ENCODE measurements around the gene OR51B5.
"Not testable (repeated sequence)": the region's sequence is repeated elsewhere in the genome, so short reads cannot be mapped to it uniquely, and the experiment has no call there.

OR51B5 gene

DNA sequence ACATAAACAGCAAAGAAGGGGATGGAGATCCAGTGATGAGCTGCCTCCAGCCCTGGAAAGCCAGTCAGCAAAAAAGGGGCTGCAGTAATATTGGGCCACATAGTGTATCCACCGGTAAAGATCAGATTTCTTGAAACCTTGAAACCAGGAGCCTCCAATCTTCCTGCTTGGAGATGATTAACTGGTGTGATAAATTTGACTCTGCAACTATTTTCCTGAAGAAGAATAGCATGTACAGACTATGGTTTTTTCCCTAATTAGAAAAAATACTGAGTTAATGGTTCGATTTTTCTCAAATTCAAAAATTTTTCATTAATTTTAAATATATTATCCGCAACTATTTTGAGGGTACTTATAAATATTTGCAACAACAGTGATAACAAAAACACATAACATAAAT, 19.1 kb downstream of the OR51B5 start, which contains the start of gene OR51B2:
Gene OR51B2 (minus strand): TSS at position 101 of the 400 bp plus-strand sequence. CDS start 0 bp downstream, at position 101.
- DNase-seq, result no peak

- DNase-seq, result no peak
Measured at GRCh38 chr11:5317292-5317691, 26.0 kb downstream of the OR51B5 start.

DNA sequence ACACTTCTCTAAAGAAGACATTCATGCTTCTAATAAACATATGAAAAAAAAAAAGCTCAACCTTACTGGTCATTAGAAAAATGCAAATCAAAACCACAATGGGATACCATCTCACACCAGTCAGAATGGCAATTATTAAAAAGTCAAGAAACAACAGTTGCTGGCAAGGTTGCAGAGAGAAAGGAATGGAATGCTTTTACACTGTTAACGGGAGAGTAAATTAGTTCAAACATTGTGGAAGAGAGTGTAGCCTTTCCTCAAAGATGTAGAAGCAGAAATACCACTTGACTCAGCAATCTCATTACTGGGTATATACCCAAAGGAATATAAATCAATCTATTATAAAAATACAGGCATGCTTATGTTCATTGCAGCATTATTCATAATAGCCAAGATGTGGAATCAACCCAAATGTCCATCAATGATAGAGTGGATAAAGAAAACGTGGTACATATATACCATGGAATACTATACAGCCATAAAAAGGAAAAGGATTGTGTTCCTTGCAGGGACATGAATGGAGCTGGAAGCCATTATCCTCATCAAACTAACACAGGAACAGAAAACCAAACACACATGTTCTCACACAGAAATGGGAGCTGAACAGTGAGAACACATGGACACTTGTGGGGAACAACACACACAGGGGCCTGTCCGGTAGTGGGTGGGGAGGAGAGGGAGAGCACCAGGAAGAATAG, 29.8 kb downstream of the OR51B5 start:
- DNase-seq, result not testable (repeated sequence)

DNA sequence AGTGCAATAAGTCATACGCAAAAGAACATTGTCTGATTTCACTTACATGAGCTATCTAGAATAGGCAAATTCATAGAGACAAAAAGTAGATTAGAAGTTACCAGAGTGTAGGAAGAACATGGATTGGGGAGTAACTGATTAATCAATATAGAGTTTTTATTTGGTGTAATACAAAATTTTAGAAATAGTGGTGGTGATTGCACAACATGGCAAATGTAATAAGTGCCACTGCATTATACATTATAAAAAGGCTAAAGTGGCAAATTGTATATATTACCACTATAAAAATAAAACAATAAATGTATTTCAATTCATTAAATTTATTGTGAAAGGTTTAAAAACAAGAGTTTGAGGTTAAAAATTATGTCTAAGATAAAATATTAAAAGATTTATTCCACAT, 32.9 kb downstream of the OR51B5 start:
- DNase-seq, result no peak

- no peak for DNase-seq
Measured at GRCh38 chr11:5307256-5308019, 35.9 kb downstream of the OR51B5 start.

DNA sequence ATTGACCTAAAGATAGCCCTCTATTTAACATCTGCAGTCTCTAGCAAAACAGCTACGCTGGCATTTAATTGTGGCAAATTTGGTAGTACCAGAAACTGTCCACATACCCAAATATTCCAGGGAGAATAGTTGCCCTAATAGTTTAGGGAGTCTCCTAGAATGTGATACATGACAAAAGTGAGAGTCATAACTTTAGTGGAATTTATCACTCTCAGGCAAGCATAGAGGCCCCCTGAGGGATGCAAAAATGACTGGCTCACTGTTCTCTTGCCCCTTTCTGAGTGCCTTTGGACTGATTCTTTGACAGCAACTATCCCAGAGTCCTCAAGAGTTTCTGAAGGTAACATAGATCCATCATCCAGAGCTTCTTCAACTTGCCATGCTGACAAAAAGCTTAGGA, 39.3 kb downstream of the OR51B5 start:
- no peak for DNase-seq

DNA sequence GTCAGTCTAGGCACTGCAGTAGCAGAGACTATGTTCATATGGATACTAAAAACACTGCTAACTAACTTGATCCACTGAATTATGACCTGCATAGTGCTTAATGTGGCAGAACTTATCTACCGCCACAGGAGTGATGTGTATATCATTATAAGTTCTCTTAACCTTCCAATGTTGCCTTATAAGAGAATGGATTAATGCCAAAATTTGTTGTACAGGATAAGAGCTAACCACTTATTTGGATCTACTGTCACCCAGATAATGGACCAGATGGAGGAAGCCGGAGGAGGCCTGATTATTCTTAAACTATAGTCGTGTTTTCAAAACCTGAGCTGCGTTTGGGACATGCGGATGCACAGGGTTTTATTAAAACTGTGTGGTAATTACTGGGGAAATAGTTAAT, 39.7 kb downstream of the OR51B5 start:
- no peak for DNase-seq

DNA sequence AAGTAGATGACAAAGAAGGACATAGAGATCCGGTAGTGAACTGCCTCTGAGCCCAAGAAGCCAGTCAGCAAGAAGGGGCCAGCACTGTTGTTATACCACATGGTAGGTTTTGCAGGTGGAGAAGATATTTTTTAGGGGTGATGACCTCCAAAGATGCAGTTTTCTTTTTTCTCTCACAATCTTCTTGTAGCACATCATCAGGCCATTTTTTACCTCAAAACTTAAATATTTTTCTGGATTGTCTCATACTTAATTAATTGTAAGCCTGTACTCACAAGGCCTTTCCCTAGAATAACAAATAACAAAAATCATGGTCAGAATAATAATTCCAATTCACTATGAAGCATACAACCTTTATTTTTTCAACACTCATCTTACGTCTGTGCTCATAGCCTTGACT, 41.5 kb downstream of the OR51B5 start, which contains the start of gene OR51B4:
Gene OR51B4 (minus strand): TSS at position 101 of the 400 bp plus-strand sequence. CDS start 0 bp downstream, at position 101.
- no peak for DNase-seq

GRCh38 chr11:5300251-5300650, 43.1 kb downstream of the OR51B5 start:
- DNase-seq, result no peak

DNA sequence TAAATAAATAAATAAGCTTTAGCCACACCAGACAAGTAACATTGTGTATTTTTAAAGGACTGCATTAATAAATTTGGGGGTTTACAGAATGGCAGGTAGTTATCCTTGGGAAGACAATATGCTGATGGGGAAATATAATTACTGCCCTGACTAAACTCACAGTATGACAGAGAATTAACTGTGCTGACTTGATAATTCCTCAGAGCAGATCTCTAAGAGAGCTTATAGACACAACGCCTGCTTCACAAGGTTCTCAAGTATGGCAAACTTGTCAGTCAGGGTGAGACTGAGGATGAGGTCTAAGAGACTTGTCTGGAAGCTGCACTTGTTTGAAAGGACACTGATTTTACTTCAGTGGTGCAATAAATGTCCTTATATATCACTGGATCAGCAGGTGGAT, 44.9 kb downstream of the OR51B5 start:
- no peak for DNase-seq

- no peak for DNase-seq
Measured at GRCh38 chr11:5297721-5298323, 45.5 kb downstream of the OR51B5 start.

DNA sequence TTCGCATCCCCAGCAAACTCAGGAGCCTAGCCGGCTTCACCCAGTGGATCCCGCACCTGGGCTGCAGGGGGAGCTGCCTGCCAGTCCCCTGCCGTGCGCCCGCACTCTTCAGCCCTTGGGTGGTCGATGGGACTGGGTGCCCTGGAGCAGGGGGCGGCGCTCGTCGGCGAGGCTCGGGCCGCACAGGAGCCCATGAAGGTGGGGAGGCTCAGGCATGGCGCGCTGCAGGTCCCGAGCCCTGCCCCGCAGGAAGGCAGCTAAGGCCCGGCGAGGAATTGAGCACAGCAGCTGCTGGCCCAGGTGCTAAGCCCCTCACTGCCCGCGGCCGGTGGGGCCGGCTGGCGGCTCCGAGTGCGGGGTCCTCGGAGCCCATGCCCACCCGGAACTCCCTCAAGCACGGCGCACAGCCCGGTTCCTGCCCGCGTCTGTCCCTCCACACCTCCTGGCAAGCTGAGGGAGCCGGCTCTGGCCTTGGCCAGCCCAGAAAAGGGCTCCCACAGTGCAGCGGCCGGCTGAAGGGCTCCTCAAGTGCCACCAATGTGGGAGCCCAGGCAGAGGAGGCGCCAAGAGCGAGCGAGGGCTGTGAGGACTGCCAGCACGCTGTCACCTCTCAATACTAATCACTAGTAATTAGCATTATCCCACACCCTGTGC, 48.9 kb downstream of the OR51B5 start:
- DNase-seq, result not testable (repeated sequence)

- DNase-seq, result no peak
Measured at GRCh38 chr11:5293028-5293427, 50.3 kb downstream of the OR51B5 start.
